ENCODE data around the gene MEX3D. TPM values are rescaled to one million over a fixed set of nuclear protein-coding genes. Genes with fewer than 3 reads are reported as not detected.

MEX3D gene
- total RNA-seq, 1 donor from 2014 or later: 52.1 TPM

DNA sequence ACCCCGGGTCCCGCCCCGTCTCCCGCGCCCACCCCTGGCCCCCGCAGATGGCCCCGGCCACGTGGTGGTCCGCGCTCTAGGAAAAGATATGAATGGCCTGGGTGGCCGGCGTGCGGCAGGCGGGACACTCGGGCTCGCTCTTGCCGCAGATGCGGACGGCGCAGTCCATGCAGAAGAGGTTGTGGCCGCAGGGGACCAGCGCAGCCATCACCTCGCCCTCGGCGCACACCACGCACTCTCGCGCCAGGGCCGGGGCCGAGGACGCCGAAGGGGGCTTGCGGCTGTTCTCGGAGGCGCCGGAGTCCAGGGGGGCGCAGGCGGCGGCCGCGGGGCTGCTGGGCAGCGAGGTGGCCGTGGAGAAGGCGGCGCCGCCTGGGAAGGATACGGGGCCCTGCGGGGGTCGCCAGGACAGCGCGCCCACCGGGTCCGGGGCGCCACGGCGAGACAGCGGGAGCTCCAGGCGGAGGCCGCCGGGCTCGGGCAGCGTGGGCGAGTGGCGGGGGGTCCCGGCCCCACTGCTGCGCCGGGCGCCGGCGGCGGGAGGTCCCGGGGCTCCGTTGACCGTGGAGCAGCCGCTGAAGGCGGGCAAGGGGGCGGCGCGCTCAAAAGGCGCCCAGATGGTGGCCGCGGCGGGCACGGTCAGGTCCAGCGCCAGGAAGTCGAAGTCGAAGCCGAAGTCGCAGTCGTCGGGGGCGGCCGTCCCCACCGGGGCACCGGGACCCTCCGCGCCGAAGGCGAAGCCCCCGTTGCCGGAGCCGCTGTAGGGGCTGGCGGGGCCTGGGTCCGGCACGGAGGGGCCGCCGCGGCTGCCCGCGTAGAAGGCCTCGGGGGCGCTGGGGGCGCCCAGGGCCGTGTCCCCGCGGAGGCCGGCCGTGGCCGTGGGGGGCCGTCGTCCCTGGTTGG, 12.4 kb downstream of the MEX3D start:
- Mint-ChIP-seq H3K4me1 (ENCODE audit: low read depth, unreplicated experiment) (no peaks in the 10 kb centered on the region), H3K4me3 (ENCODE audit: unreplicated experiment) (no peak overlapping the region), H3K27ac (ENCODE audit: unreplicated experiment) (no peak overlapping the region), H3K36me3 (ENCODE audit: low read depth, unreplicated experiment) (peaks cover 3% of the 10 kb centered on the region), H3K9me3 (ENCODE audit: unreplicated experiment) (no peaks in the 10 kb centered on the region), H3K27me3 (ENCODE audit: low read depth, unreplicated experiment) (no peaks in the 10 kb centered on the region)
- TF ChIP-seq, protein P1, sequence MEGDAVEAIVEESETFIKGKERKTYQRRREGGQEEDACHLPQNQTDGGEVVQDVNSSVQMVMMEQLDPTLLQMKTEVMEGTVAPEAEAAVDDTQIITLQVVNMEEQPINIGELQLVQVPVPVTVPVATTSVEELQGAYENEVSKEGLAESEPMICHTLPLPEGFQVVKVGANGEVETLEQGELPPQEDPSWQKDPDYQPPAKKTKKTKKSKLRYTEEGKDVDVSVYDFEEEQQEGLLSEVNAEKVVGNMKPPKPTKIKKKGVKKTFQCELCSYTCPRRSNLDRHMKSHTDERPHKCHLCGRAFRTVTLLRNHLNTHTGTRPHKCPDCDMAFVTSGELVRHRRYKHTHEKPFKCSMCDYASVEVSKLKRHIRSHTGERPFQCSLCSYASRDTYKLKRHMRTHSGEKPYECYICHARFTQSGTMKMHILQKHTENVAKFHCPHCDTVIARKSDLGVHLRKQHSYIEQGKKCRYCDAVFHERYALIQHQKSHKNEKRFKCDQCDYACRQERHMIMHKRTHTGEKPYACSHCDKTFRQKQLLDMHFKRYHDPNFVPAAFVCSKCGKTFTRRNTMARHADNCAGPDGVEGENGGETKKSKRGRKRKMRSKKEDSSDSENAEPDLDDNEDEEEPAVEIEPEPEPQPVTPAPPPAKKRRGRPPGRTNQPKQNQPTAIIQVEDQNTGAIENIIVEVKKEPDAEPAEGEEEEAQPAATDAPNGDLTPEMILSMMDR (IDR thresholded peaks at IDR 0.05; ENCODE audit: insufficient read depth, low read depth, low read length): no peak
- H3K27ac ChIP-seq (ENCODE audit: low read depth, low read length): no peak overlapping the region
- no peaks in the 10 kb centered on the region for H3K4me1 ChIP-seq (ENCODE audit: insufficient read depth, low read length)
- no peak for FAIRE-seq
- no peaks in the 10 kb centered on the region for H3K9me3 ChIP-seq (ENCODE audit: insufficient read depth, low read depth, low read length)
- H3K79me2 ChIP-seq (ENCODE audit: insufficient read depth, low read length): peaks cover 41% of the 10 kb centered on the region
- peaks cover 47% of the 10 kb centered on the region for H4K20me1 ChIP-seq (ENCODE audit: insufficient read depth, low read length)
- no peak overlapping the region for H2AFZ ChIP-seq (ENCODE audit: low read depth, low read length)
- H3K36me3 ChIP-seq (ENCODE audit: insufficient read depth, low read length): no peaks in the 10 kb centered on the region
- no peak overlapping the region for H3K4me2 ChIP-seq (ENCODE audit: low read length)
- no peak overlapping the region for H3K4me3 ChIP-seq (ENCODE audit: insufficient read depth, low read depth, low read length)
- H3K27me3 ChIP-seq (ENCODE audit: insufficient read depth, low read length): no peaks in the 10 kb centered on the region
- no peak for DNase-seq (ENCODE audit: low read depth)
- no peak overlapping the region for H3K9ac ChIP-seq (ENCODE audit: low read length)

DNA sequence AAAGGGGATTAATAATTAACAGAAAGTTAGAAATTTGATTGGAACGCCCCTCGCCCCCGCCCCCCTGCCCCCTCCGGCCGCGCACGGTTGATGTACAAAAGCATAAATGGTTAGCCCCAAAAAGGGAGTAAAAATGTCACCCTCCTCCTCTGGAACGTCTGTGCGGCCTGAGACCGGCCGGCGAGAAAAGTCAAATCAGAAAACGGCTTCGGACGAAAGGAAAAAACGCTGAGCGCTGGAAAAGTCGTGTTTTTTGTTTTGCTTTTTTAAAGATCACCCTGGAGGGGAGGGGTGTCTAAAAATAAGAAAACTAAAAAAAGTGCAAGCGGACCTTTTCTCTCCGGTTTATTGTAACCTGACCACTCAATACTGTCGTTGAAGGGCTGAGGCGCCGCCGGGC, 13.2 kb downstream of the MEX3D start:
- TF ChIP-seq, protein P1 (IDR thresholded peaks at IDR 0.05; ENCODE audit: insufficient read depth, low read depth, low read length): no peak
- TF ChIP-seq EZH2 (IDR thresholded peaks at IDR 0.05; ENCODE audit: insufficient read depth, low read length): no peak
- Histone ChIP-seq H3K36me3 (ENCODE audit: insufficient read depth, low read length) (no peaks in the 10 kb centered on the region), H2AFZ (ENCODE audit: low read depth, low read length) (no peak overlapping the region), H3K27me3 (ENCODE audit: insufficient read depth, low read length) (no peaks in the 10 kb centered on the region), H3K4me3 (ENCODE audit: insufficient read depth, low read depth, low read length) (no peak overlapping the region), H3K4me2 (ENCODE audit: low read length) (no peak overlapping the region), H3K9ac (ENCODE audit: low read length) (no peak overlapping the region), H4K20me1 (ENCODE audit: insufficient read depth, low read length) (peaks cover 39% of the 10 kb centered on the region), H3K9me3 (ENCODE audit: insufficient read depth, low read depth, low read length) (no peaks in the 10 kb centered on the region), H3K27ac (ENCODE audit: low read depth, low read length) (no peak overlapping the region), H3K4me1 (ENCODE audit: insufficient read depth, low read length) (no peaks in the 10 kb centered on the region), H3K79me2 (ENCODE audit: insufficient read depth, low read length) (peaks cover 33% of the 10 kb centered on the region)
- peaks cover 3% of the 10 kb centered on the region for H3K36me3 Mint-ChIP-seq (ENCODE audit: low read depth, unreplicated experiment)
- no peaks in the 10 kb centered on the region for H3K27me3 Mint-ChIP-seq (ENCODE audit: low read depth, unreplicated experiment)
- DNase-seq (ENCODE audit: low read depth): no peak
- no peak overlapping the region for H3K4me3 Mint-ChIP-seq (ENCODE audit: unreplicated experiment)
- FAIRE-seq: no peak
- H3K4me1 Mint-ChIP-seq (ENCODE audit: low read depth, unreplicated experiment): no peaks in the 10 kb centered on the region
- no peak overlapping the region for H3K27ac Mint-ChIP-seq (ENCODE audit: unreplicated experiment)
- H3K9me3 Mint-ChIP-seq (ENCODE audit: unreplicated experiment): no peaks in the 10 kb centered on the region

DNA sequence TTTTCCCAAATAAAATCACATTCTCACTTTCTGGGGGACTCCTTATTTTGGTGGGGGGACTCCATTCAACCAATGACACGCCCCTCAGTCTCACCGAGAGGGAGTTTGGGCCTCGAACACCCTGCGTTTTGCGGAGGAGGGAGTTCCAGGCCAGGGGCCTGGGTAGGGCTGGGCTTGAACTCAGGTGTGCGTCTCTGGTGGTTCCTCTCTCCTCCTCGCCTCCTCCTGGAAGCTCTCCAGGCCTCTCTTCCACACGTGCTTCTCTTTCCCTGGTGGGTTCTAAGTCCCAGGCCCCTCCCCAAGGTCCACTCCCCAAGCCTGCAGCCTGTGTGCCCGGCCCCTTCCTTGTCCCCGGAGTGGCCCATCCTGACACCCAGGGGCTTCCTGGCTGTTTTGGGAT, 14.7 kb downstream of the MEX3D start:
- peak overlapping the region; percentile 34 for H3K27ac Mint-ChIP-seq (ENCODE audit: unreplicated experiment)
- Histone ChIP-seq H3K4me2 (ENCODE audit: low read length) (no peak overlapping the region), H3K36me3 (ENCODE audit: insufficient read depth, low read length) (no peaks in the 10 kb centered on the region), H2AFZ (ENCODE audit: low read depth, low read length) (no peak overlapping the region), H3K9ac (ENCODE audit: low read length) (no peak overlapping the region), H3K9me3 (ENCODE audit: insufficient read depth, low read depth, low read length) (no peaks in the 10 kb centered on the region), H4K20me1 (ENCODE audit: insufficient read depth, low read length) (peaks cover 25% of the 10 kb centered on the region), H3K27ac (ENCODE audit: low read depth, low read length) (no peak overlapping the region), H3K79me2 (ENCODE audit: insufficient read depth, low read length) (peaks cover 21% of the 10 kb centered on the region), H3K4me1 (ENCODE audit: insufficient read depth, low read length) (no peaks in the 10 kb centered on the region), H3K27me3 (ENCODE audit: insufficient read depth, low read length) (no peaks in the 10 kb centered on the region), H3K4me3 (ENCODE audit: insufficient read depth, low read depth, low read length) (no peak overlapping the region)
- no peak for TF ChIP-seq EZH2 (IDR thresholded peaks at IDR 0.05; ENCODE audit: insufficient read depth, low read length)
- TF ChIP-seq, protein P1 (IDR thresholded peaks at IDR 0.05; ENCODE audit: insufficient read depth, low read depth, low read length): no peak
- H3K36me3 Mint-ChIP-seq (ENCODE audit: low read depth, unreplicated experiment): peaks cover 3% of the 10 kb centered on the region
- H3K27me3 Mint-ChIP-seq (ENCODE audit: low read depth, unreplicated experiment): no peaks in the 10 kb centered on the region
- no peak for FAIRE-seq
- H3K4me1 Mint-ChIP-seq (ENCODE audit: low read depth, unreplicated experiment): no peaks in the 10 kb centered on the region
- H3K9me3 Mint-ChIP-seq (ENCODE audit: unreplicated experiment): no peaks in the 10 kb centered on the region
- no peak overlapping the region for H3K4me3 Mint-ChIP-seq (ENCODE audit: unreplicated experiment)
- no peak for DNase-seq (ENCODE audit: low read depth)
